SK-N-SH treated with all-trans-retinoic acid at 6 μM for 48 hours (cell line): ENCODE measurements around the gene CYBC1.

Experiments
- ATAC-seq: fragments of 200-7000 bp; cut with Tn5 transposase; 3 replicates; pipeline ENCODE4 v1.9.1; 2020; ENCODE audit warnings: mild to moderate bottlenecking, moderate library complexity
- ARNTL ChIP-seq: fragments of 450-650 bp; formaldehyde crosslinking; IDR thresholded peaks from 2 replicates; pipeline ENCODE4 v1.5.0; 2020; ENCODE audit warnings: low read depth, mild to moderate bottlenecking, moderate library complexity, borderline replicate concordance
- BACH2 ChIP-seq: fragments of 250-450 bp; sonication (Bioruptor Pico); IDR thresholded peaks from 2 replicates; pipeline ENCODE4 v1.9.0; 2021; ENCODE audit warnings: mild to moderate bottlenecking, borderline replicate concordance
- CSDC2 ChIP-seq: fragments of 250-450 bp; sonication (Bioruptor Pico); IDR thresholded peaks from 2 replicates; pipeline ENCODE4 v1.5.0; 2020; ENCODE audit warnings: mild to moderate bottlenecking, moderate library complexity
- ESRRG ChIP-seq: fragments of 250-450 bp; sonication (Bioruptor Pico); IDR thresholded peaks from 2 replicates; pipeline ENCODE4 v1.6.1; 2021; ENCODE audit warnings: mild to moderate bottlenecking
- GLIS3 ChIP-seq: fragments of 250-450 bp; sonication (Bioruptor Pico); IDR thresholded peaks from 2 replicates; pipeline ENCODE4 v1.5.0; 2020; ENCODE audit warnings: mild to moderate bottlenecking, moderate library complexity
- ISL1 ChIP-seq: fragments of 250-450 bp; sonication (Bioruptor Pico); IDR thresholded peaks from 2 replicates; pipeline ENCODE4 v2.1.2; 2022; ENCODE audit warnings: mild to moderate bottlenecking, moderate library complexity
- PATZ1 ChIP-seq: fragments of 250-450 bp; sonication (Bioruptor Pico); IDR thresholded peaks from 2 replicates; pipeline ENCODE4 v1.8.0; 2020; ENCODE audit warnings: mild to moderate bottlenecking, moderate library complexity, borderline replicate concordance
- PPARA ChIP-seq: fragments of 250-450 bp; sonication (Bioruptor Pico); IDR thresholded peaks from 2 replicates; pipeline ENCODE4 v1.5.0; 2020; ENCODE audit warnings: mild to moderate bottlenecking, borderline replicate concordance
- RARB ChIP-seq: fragments of 250-450 bp; sonication (Bioruptor Pico); IDR thresholded peaks from 2 replicates; pipeline ENCODE4 v1.8.0; 2021; ENCODE audit warnings: mild to moderate bottlenecking, moderate library complexity
- TCF4 ChIP-seq: fragments of 250-450 bp; sonication (Bioruptor Pico); IDR thresholded peaks from 2 replicates; pipeline ENCODE4 v1.8.0; 2021; ENCODE audit warnings: mild to moderate bottlenecking, moderate library complexity, borderline replicate concordance
- TOX ChIP-seq: fragments of 250-450 bp; sonication (Bioruptor Pico); IDR thresholded peaks from 2 replicates; pipeline ENCODE4 v1.8.0; 2021; ENCODE audit warnings: mild to moderate bottlenecking, moderate library complexity, borderline replicate concordance
- TSHZ2 ChIP-seq: fragments of 250-450 bp; sonication (Bioruptor Pico); IDR thresholded peaks from 2 replicates; pipeline ENCODE4 v1.5.0; 2020; ENCODE audit warnings: mild to moderate bottlenecking, moderate library complexity
- ZFP3 ChIP-seq: fragments of 250-450 bp; sonication (Bioruptor Pico); IDR thresholded peaks from 2 replicates; pipeline ENCODE4 v1.5.0; 2020; ENCODE audit warnings: mild to moderate bottlenecking, moderate library complexity
- ZFP30 ChIP-seq: fragments of 450-650 bp; formaldehyde crosslinking; IDR thresholded peaks from 2 replicates; pipeline ENCODE4 v1.5.0; 2022; ENCODE audit warnings: mild to moderate bottlenecking, moderate library complexity
- ZNF565 ChIP-seq: fragments of 450-650 bp; formaldehyde crosslinking; conservative IDR thresholded peaks from 2 replicates; pipeline ENCODE4 v1.5.0; 2020; ENCODE audit warnings: low read depth, mild to moderate bottlenecking, moderate library complexity
- ZNF70 ChIP-seq: fragments of 450-650 bp; formaldehyde crosslinking; IDR thresholded peaks from 2 replicates; pipeline ENCODE4 v1.5.0; 2020; ENCODE audit warnings: mild to moderate bottlenecking, moderate library complexity
- TF ChIP-seq, protein P1 (sequence below): fragments of 250-450 bp; sonication (Bioruptor Pico); IDR thresholded peaks from 2 replicates; pipeline ENCODE4 v1.5.1; 2021; ENCODE audit warnings: mild to moderate bottlenecking, moderate library complexity

The CYBC1 gene

GRCh38 chr17:82403662-82404660, 46.6 kb downstream of the CYBC1 start:
- ATAC-seq = no peak
- TF ChIP-seq TSHZ2 (CRISPR knock-in tag) = no peak
- no peak for TF ChIP-seq PPARA (CRISPR knock-in tag)
- TF ChIP-seq ZNF70 (CRISPR knock-in tag) = no peak
- no peak for TF ChIP-seq CSDC2
- TF ChIP-seq TCF4 = no peak

DNA sequence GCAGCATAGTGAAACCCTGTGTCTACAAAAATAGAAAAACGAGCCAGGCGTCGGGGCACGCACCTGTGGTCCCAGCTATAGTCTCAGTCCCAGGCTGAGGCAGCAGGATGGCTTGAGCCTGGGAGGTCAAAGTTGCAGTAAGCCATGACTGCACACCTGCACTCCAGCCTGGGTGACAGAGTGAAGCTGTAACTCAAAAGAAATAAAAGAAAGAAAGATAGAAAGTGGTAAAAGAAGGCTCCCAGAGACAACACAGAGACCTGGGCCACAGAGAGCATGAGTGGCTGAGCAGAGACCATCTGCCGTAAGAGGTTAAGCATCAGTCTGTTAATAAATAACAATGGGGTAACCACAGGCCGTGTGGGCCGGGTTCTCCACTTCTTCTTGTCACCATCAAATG, 47.7 kb downstream of the CYBC1 start:
- no peak for ATAC-seq
- no peak for TF ChIP-seq TSHZ2 (CRISPR knock-in tag)
- TF ChIP-seq PPARA (CRISPR knock-in tag) = no peak
- no peak for TF ChIP-seq ZFP3 (CRISPR knock-in tag)
- TF ChIP-seq, protein P1, sequence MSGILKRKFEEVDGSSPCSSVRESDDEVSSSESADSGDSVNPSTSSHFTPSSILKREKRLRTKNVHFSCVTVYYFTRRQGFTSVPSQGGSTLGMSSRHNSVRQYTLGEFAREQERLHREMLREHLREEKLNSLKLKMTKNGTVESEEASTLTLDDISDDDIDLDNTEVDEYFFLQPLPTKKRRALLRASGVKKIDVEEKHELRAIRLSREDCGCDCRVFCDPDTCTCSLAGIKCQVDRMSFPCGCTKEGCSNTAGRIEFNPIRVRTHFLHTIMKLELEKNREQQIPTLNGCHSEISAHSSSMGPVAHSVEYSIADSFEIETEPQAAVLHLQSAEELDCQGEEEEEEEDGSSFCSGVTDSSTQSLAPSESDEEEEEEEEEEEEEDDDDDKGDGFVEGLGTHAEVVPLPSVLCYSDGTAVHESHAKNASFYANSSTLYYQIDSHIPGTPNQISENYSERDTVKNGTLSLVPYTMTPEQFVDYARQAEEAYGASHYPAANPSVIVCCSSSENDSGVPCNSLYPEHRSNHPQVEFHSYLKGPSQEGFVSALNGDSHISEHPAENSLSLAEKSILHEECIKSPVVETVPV = no peak
- no peak for TF ChIP-seq ISL1 (CRISPR knock-in tag)
- no peak for TF ChIP-seq TCF4
- TF ChIP-seq ZNF70 (CRISPR knock-in tag) = no peak
- no peak for TF ChIP-seq GLIS3 (CRISPR knock-in tag)
- TF ChIP-seq RARB (CRISPR knock-in tag) = no peak
- no peak for TF ChIP-seq ESRRG (CRISPR knock-in tag)
- TF ChIP-seq ZFP30 (CRISPR knock-in tag) = no peak
- no peak for TF ChIP-seq ARNTL (CRISPR knock-in tag)
- no peak for TF ChIP-seq BACH2 (CRISPR knock-in tag)
- TF ChIP-seq PATZ1 (CRISPR knock-in tag) = no peak
- no peak for TF ChIP-seq TOX (CRISPR knock-in tag)

- ATAC-seq = no peak
Observed at GRCh38 chr17:82400830-82401229, 49.7 kb downstream of the CYBC1 start.

More at GRCh38 chr17:82400830-82401229, 49.7 kb downstream of the CYBC1 start:
- TF ChIP-seq TCF4 (no peak), BACH2 (CRISPR knock-in tag) (no peak), ZNF565 (CRISPR knock-in tag) (no peak), PPARA (CRISPR knock-in tag) (no peak)
- TF ChIP-seq, protein P1 = no peak
